Lower leg skin (tissue), 3 donors: ENCODE data around the gene TPSAB1.

Experiments used
- CTCF ChIP-seq, 3 donors: fragments of 450-650 bp; IDR thresholded peaks; one replicate each; pipeline ENCODE4 v1.5.1; 2016; ENCODE audit warnings: antibody characterized with exemption in 3 of 3, mild to moderate bottlenecking in 3 of 3, moderate library complexity in 2 of 3
- POLR2A ChIP-seq, 2 donors: fragments of 450-650 bp; IDR thresholded peaks; one replicate each; pipeline ENCODE4 v1.6.1; 2016 to 2017; ENCODE audit warnings: antibody characterized with exemption in 2 of 2, mild to moderate bottlenecking in 1 of 2, moderate library complexity in 1 of 2

GRCh38 chr16:1286513-1287094 is 46.1 kb downstream of the TPSAB1 start:
- TF ChIP-seq CTCF (IDR thresholded peaks at IDR 0.05): no peak
- TF ChIP-seq POLR2A (IDR thresholded peaks at IDR 0.05): no peak
